GM12872 (cell line): ENCODE measurements around the gene NRSN2.
A peak's percentile ranks its signal among the peaks of the same experiment; 100 is the strongest.

Experiments
- TF ChIP-seq, protein P1 (sequence below): IDR thresholded peaks from 3 replicates; pipeline ENCODE4 v1.5.1; 2011; ENCODE audit warnings: low read depth, mild to moderate bottlenecking, low read length, moderate library complexity; ENCODE audit not compliant: insufficient read depth

NRSN2 gene

DNA sequence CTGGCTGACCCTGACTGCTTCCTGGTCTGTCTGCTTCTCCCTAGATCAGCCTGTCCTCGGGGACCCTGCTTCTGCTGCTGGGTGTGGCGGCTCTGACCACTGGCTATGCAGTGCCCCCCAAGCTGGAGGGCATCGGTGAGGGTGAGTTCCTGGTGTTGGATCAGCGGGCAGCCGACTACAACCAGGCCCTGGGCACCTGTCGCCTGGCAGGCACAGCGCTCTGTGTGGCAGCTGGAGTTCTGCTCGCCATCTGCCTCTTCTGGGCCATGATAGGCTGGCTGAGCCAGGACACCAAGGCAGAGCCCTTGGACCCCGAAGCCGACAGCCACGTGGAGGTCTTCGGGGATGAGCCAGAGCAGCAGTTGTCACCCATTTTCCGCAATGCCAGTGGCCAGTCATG, 6.3 kb downstream of the NRSN2 start:
- TF ChIP-seq, protein P1, sequence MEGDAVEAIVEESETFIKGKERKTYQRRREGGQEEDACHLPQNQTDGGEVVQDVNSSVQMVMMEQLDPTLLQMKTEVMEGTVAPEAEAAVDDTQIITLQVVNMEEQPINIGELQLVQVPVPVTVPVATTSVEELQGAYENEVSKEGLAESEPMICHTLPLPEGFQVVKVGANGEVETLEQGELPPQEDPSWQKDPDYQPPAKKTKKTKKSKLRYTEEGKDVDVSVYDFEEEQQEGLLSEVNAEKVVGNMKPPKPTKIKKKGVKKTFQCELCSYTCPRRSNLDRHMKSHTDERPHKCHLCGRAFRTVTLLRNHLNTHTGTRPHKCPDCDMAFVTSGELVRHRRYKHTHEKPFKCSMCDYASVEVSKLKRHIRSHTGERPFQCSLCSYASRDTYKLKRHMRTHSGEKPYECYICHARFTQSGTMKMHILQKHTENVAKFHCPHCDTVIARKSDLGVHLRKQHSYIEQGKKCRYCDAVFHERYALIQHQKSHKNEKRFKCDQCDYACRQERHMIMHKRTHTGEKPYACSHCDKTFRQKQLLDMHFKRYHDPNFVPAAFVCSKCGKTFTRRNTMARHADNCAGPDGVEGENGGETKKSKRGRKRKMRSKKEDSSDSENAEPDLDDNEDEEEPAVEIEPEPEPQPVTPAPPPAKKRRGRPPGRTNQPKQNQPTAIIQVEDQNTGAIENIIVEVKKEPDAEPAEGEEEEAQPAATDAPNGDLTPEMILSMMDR: no peak

GRCh38 chr20:354298-354977, 7.5 kb downstream of the NRSN2 start:
- TF ChIP-seq, protein P1: peak; percentile 97

DNA sequence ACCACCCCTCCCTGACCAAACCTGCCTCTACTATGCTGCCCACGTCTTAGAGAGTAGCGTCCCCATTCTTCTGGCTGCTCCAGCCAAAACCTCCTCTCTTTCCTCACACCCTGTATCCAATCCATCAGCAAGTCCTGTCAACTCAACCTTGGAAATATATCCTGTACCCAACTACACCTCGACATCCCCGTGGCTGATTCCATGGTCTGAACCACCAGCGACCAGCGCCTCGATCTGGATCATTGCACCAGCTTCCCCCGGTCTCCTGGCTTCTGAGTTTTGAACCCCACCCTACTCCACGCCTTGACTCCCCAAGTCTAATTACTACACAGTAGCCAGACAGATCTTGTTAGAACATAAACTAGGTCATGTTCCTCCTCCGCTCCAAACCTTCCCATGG, 9.8 kb downstream of the NRSN2 start:
- TF ChIP-seq, protein P1: no peak

- TF ChIP-seq, protein P1: no peak
These were observed 12.1 kb downstream of the NRSN2 start for GRCh38 chr20:358891-359555.

GRCh38 chr20:361561-361960, 14.7 kb downstream of the NRSN2 start:
- TF ChIP-seq, protein P1: no peak

- TF ChIP-seq, protein P1: peak; percentile 48; the same call in 2 of the 3 replicates
These were observed 15.7 kb downstream of the NRSN2 start for GRCh38 chr20:362271-363254.
